GM12891 (cell line): ENCODE results near the gene PCBP3.

Source experiments
- DNase-seq: peaks from one replicate; pipeline ENCODE4 v3.0.0; 2011; ENCODE audit warnings: low spot score; ENCODE audit not compliant: insufficient read length
- FAIRE-seq: peaks from 2 replicates; lab custom pipeline; 2011; peaks lifted over from hg19 to GRCh38; lab: Jason Lieb, UNC
- PAX5 ChIP-seq: IDR thresholded peaks from 2 replicates; pipeline ENCODE4 v1.6.1; 2011; ENCODE audit warnings: low read length, moderate library complexity, mild to moderate bottlenecking; ENCODE audit not compliant: insufficient read depth, severe bottlenecking
- POLR2A ChIP-seq: IDR thresholded peaks from 2 replicates; pipeline ENCODE4 v1.6.1; 2011; ENCODE audit warnings: low read depth, low read length, control low read depth
- POLR2AphosphoS5 ChIP-seq: IDR thresholded peaks from 2 replicates; pipeline ENCODE4 v1.6.1; 2011; ENCODE audit warnings: low read depth, low read length, control low read depth
- POU2F2 ChIP-seq: IDR thresholded peaks from 2 replicates; pipeline ENCODE4 v1.6.1; 2011; ENCODE audit warnings: low read depth, mild to moderate bottlenecking, control low read depth, low read length, moderate library complexity
- SPI1 ChIP-seq: IDR thresholded peaks from 2 replicates; pipeline ENCODE4 v1.6.1; 2011; ENCODE audit warnings: low read depth, low read length, control low read depth
- TAF1 ChIP-seq: IDR thresholded peaks from 2 replicates; pipeline ENCODE4 v1.6.1; 2011; ENCODE audit warnings: low read depth, low read length, control low read depth

The PCBP3 gene

GRCh38 chr21:45860493-45861155 lies 217.1 kb downstream of the PCBP3 start:
- TF ChIP-seq SPI1 (no peak), TAF1 (no peak), POU2F2 (no peak), PAX5 (no peak), POLR2A (no peak), POLR2AphosphoS5 (no peak)
- FAIRE-seq (no peak), DNase-seq (no peak)

- DNase-seq (no peak), FAIRE-seq (no peak)
- TF ChIP-seq TAF1 (no peak), POU2F2 (no peak), PAX5 (no peak), SPI1 (no peak), POLR2A (no peak), POLR2AphosphoS5 (no peak)
These were observed 217.8 kb downstream of the PCBP3 start for GRCh38 chr21:45861156-45861870.

GRCh38 chr21:45862543-45863207 lies 219.2 kb downstream of the PCBP3 start:
- no peak for TF ChIP-seq PAX5
- TF ChIP-seq POU2F2, result no peak
- TF ChIP-seq SPI1, result no peak
- TF ChIP-seq TAF1, result no peak
- TF ChIP-seq POLR2A, result no peak
- TF ChIP-seq POLR2AphosphoS5, result no peak
- peak; percentile 81 for FAIRE-seq
- DNase-seq, result peak; percentile 66

- FAIRE-seq, result no peak
- DNase-seq, result no peak
- TF ChIP-seq TAF1 (no peak), SPI1 (no peak), PAX5 (no peak), POLR2A (no peak), POU2F2 (no peak)
These were observed 219.7 kb downstream of the PCBP3 start for GRCh38 chr21:45863267-45863666.

GRCh38 chr21:45863751-45864150 lies 220.2 kb downstream of the PCBP3 start:
- DNase-seq (no peak), FAIRE-seq (no peak)
- TF ChIP-seq TAF1 (no peak), SPI1 (no peak), PAX5 (no peak), POLR2A (no peak)

- no peak for FAIRE-seq
- TF ChIP-seq SPI1, result no peak
- TF ChIP-seq POLR2A, result no peak
- no peak for TF ChIP-seq POLR2AphosphoS5
- TF ChIP-seq TAF1, result no peak
- no peak for TF ChIP-seq PAX5
- no peak for TF ChIP-seq POU2F2
- DNase-seq, result no peak
These were observed 220.9 kb downstream of the PCBP3 start for GRCh38 chr21:45864436-45864835.

- FAIRE-seq, result no peak
- DNase-seq, result no peak
- no peak for TF ChIP-seq POLR2AphosphoS5
These were observed 221.7 kb downstream of the PCBP3 start for GRCh38 chr21:45865106-45865835.

- DNase-seq, result no peak
- FAIRE-seq, result no peak
- TF ChIP-seq SPI1, result no peak
- no peak for TF ChIP-seq POLR2AphosphoS5
- no peak for TF ChIP-seq TAF1
- no peak for TF ChIP-seq POLR2A
- TF ChIP-seq POU2F2, result no peak
- no peak for TF ChIP-seq PAX5
These were observed 223.0 kb downstream of the PCBP3 start for GRCh38 chr21:45866551-45866950.

GRCh38 chr21:45867041-45867666 lies 223.6 kb downstream of the PCBP3 start:
- FAIRE-seq (no peak), DNase-seq (no peak)
- TF ChIP-seq SPI1 (no peak), TAF1 (no peak), PAX5 (no peak), POLR2AphosphoS5 (no peak), POU2F2 (no peak), POLR2A (no peak)
